NCI-H187 treated with DMSO at 0.1 percent for 48 hours (cell line): Measurements from ENCODE around the gene NFKBIL1.

Source experiments
- DNase-seq: peaks from one replicate; lab custom pipeline; 2025; lab: John Stamatoyannopoulos, UW

NFKBIL1 gene

GRCh38 chr6:31559958-31560696 lies 12.7 kb downstream of the NFKBIL1 start:
- DNase-seq, result no peak

- DNase-seq, result no peak
Observed at GRCh38 chr6:31560697-31561058, 13.3 kb downstream of the NFKBIL1 start.

DNA sequence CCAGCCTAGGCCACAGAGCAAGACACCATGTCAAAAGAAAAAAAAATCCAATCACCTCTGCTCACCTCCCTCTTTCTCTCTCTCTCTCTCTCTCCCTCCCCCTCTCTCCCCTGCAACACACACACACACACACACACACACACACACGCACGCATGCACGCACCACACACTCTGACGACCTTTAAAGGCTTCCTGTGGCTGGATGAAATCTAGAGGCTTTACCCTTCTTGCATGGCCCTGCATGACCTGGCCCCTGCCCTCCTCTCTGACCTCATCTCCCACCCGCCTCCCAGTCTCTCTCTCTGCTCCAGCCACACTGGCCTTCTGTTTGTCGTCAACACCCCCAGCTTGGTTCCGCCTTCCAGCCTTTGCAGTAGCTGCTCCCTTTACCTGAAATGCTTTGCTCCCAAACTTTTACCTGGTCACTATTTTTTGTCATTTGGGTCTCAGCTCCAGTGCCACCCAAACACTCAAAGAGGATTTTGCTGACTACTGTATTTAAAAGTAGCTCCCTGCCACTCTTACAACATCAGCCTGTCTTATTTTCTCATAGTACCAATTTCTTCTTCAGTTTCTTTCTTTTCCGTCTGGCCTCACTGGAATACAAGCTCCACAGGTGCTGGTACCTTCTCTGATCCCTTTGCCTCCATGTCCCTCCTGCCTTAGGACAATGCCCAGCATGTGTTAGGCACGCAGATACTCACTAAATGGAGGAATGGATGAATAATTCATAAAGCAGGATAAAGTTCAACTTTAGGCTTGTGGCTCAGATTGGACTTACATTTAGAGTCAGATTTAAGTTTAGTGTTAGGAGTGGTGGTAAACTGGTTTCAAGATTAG lies 20.3 kb downstream of the NFKBIL1 start:
- no peak for DNase-seq

DNA sequence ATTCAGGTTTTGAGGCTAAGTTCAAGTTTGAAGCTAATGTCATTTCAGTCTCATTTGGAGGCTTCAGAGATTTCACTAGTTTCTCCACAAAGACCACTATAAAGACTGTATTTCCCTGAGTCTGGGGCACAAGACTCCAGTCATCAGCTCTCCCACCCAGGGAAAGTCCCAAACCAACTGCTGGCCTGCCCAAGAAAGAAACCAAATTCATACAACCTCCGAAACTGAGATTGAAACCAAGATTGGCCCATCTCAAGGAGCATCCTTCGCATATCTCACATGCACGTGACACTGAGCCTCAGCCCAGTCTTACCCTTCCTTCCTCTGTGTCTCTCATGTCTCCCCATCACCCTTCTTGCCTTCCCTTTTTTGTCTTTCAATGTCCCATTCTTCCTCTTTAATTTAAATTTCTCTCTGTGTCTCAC lies 21.1 kb downstream of the NFKBIL1 start:
- no peak for DNase-seq

DNA sequence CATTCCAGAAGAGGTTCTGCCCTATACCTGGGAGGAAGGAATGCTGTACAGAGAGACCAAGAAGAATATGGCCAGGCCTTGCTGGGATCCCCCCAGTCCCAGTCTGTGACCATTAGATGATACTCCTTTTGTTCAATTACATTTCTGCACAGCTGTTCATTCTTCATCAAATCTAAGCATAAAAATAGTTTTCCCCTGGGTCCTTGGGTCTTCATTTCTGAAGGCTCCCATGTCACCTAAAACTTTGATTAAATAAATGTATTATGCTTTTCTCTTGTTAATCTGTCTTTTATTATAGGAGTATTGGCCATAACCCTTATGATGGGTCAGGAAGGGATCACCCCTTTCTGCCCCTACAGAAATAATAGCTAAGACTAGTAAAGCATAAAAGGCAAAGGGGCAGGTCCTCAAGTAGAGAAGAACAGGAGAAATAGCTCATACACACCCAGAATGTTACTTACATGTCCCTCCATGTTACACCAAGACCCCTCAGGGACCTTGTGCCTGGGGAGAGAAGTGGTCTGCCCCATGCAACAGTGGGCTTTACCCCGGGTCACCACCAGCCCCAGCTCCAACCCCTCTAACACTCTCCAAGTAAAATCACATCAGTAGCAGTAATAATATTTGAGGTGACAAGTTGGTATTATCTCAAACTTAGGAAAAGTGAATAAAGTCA lies 22.6 kb downstream of the NFKBIL1 start:
- no peak for DNase-seq

GRCh38 chr6:31572041-31572911 lies 24.9 kb downstream of the NFKBIL1 start, which contains the start of gene LTA:
Gene LTA (plus strand): TSS chr6:31572289. CDS start chr6:31572743, 454 bp downstream.
- DNase-seq, result no peak

DNA sequence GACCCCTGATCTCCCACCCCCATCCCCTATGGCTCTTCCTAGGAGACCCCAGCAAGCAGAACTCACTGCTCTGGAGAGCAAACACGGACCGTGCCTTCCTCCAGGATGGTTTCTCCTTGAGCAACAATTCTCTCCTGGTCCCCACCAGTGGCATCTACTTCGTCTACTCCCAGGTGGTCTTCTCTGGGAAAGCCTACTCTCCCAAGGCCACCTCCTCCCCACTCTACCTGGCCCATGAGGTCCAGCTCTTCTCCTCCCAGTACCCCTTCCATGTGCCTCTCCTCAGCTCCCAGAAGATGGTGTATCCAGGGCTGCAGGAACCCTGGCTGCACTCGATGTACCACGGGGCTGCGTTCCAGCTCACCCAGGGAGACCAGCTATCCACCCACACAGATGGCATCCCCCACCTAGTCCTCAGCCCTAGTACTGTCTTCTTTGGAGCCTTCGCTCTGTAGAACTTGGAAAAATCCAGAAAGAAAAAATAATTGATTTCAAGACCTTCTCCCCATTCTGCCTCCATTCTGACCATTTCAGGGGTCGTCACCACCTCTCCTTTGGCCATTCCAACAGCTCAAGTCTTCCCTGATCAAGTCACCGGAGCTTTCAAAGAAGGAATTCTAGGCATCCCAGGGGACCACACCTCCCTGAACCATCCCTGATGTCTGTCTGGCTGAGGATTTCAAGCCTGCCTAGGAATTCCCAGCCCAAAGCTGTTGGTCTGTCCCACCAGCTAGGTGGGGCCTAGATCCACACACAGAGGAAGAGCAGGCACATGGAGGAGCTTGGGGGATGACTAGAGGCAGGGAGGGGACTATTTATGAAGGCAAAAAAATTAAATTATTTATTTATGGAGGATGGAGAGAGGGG lies 26.1 kb downstream of the NFKBIL1 start:
- DNase-seq, result no peak

- no peak for DNase-seq
Observed at GRCh38 chr6:31574106-31575061, 27.0 kb downstream of the NFKBIL1 start.

GRCh38 chr6:31575335-31575901 lies 28.0 kb downstream of the NFKBIL1 start, which contains the start of gene TNF:
Gene TNF (plus strand): TSS chr6:31575565. CDS start chr6:31575742, 177 bp downstream.
- DNase-seq, result no peak

GRCh38 chr6:31575952-31576685 lies 28.7 kb downstream of the NFKBIL1 start:
- DNase-seq, result no peak

DNA sequence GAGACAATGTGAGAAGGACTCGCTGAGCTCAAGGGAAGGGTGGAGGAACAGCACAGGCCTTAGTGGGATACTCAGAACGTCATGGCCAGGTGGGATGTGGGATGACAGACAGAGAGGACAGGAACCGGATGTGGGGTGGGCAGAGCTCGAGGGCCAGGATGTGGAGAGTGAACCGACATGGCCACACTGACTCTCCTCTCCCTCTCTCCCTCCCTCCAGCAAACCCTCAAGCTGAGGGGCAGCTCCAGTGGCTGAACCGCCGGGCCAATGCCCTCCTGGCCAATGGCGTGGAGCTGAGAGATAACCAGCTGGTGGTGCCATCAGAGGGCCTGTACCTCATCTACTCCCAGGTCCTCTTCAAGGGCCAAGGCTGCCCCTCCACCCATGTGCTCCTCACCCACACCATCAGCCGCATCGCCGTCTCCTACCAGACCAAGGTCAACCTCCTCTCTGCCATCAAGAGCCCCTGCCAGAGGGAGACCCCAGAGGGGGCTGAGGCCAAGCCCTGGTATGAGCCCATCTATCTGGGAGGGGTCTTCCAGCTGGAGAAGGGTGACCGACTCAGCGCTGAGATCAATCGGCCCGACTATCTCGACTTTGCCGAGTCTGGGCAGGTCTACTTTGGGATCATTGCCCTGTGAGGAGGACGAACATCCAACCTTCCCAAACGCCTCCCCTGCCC lies 29.6 kb downstream of the NFKBIL1 start:
- DNase-seq, result no peak

- DNase-seq, result no peak
Observed at GRCh38 chr6:31577579-31577966, 30.2 kb downstream of the NFKBIL1 start.

GRCh38 chr6:31578184-31579118 lies 31.0 kb downstream of the NFKBIL1 start:
- no peak for DNase-seq

GRCh38 chr6:31579119-31579505 lies 31.7 kb downstream of the NFKBIL1 start:
- no peak for DNase-seq

- no peak for DNase-seq
Observed at GRCh38 chr6:31579546-31580437, 32.4 kb downstream of the NFKBIL1 start.

DNA sequence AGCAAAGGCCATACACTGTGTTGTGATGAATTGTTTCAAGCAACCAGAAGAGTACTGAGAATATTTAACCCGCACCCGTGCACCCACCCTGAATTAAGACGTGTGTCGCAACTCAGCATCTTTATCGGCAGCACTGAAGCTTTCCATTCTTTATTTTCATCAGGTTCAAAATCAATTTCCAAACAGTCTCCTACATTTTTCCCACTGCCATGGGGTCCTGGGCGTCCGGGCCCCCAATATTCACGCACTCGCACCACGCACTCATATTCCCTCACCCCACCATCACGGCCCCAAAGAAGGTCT lies 33.0 kb downstream of the NFKBIL1 start:
- no peak for DNase-seq
